Glutamatergic neuron (in vitro differentiated cells): ENCODE data around the gene USH2A. TPM values are rescaled to one million over a fixed set of nuclear protein-coding genes. Genes with fewer than 3 reads are reported as not detected.

ENCODE experiments used
- DNase-seq: peaks from one replicate; pipeline ENCODE4 v3.0.0; 2022
- H3K27ac Mint-ChIP-seq: one replicate; pipeline ENCODE4 v1.8.0; 2020; ENCODE audit warnings: mild to moderate bottlenecking, mixed read lengths, inconsistent platforms; ENCODE audit not compliant: unreplicated experiment
- H3K27me3 Mint-ChIP-seq: one replicate; pipeline ENCODE4 v1.8.0; 2020; ENCODE audit warnings: mild to moderate bottlenecking, moderate library complexity, mixed read lengths, inconsistent platforms; ENCODE audit not compliant: unreplicated experiment
- H3K36me3 Mint-ChIP-seq: one replicate; pipeline ENCODE4 v1.8.0; 2020; ENCODE audit warnings: mild to moderate bottlenecking, mixed read lengths, inconsistent platforms; ENCODE audit not compliant: unreplicated experiment
- H3K4me1 Mint-ChIP-seq: one replicate; pipeline ENCODE4 v1.8.0; 2020; ENCODE audit warnings: mild to moderate bottlenecking, low read depth, mixed read lengths, inconsistent platforms; ENCODE audit not compliant: unreplicated experiment
- H3K4me3 Mint-ChIP-seq: one replicate; pipeline ENCODE4 v1.8.0; 2020; ENCODE audit warnings: mild to moderate bottlenecking, mixed read lengths, inconsistent platforms; ENCODE audit not compliant: unreplicated experiment
- H3K9me3 Mint-ChIP-seq: one replicate; pipeline ENCODE4 v1.8.0; 2020; ENCODE audit warnings: mild to moderate bottlenecking, moderate library complexity, mixed read lengths, inconsistent platforms; ENCODE audit not compliant: unreplicated experiment
- CTCF ChIP-seq: fragments of 200-600 bp; sonication (generic); IDR thresholded peaks from one replicate; pipeline ENCODE4 v1.5.0; 2021; ENCODE audit not compliant: partially characterized antibody, unreplicated experiment
- total RNA-seq: library from RNA; stranded (reverse); fragmentation: NEBNext Ultra II Directional; extraction: Animal tissue kit (Norgen Biotek cat#: 25700); gene quantifications from one replicate; pipeline ENCODE4 v1.2.1, GENCODE V29; 2021; ENCODE audit not compliant: unreplicated experiment

Gene USH2A
- total RNA-seq, 1 donor from 2014 or later, result not detected

DNA sequence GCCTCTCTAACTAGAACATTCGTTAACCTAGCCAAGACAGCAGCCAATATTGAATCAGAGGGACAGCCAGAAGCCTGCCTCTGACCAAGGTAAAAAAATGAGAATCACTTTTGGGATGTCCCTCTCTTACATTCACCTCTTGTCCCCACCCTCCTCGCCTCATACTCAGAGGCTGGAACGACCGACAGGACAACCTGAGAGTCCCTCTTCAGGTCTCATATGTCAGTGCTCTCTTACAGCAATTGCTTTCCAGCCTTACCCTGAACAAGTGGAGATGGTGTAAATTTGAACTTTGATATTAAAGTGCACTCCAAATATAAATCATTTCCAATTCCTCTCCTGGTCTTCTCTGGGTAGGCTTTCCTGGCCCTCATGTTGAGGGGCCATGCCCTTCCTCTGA, 528.6 kb downstream of the USH2A start:
- Mint-ChIP-seq H3K36me3 (no peaks in the 10 kb centered on the region), H3K27ac (no peak overlapping the region), H3K9me3 (no peaks in the 10 kb centered on the region), H3K4me1 (peaks cover 32% of the 10 kb centered on the region), H3K4me3 (no peak overlapping the region), H3K27me3 (peaks cover 3% of the 10 kb centered on the region)
- TF ChIP-seq CTCF, result no peak
- DNase-seq, result no peak

- H3K9me3 Mint-ChIP-seq, result no peaks in the 10 kb centered on the region
- no peaks in the 10 kb centered on the region for H3K36me3 Mint-ChIP-seq
- peak; percentile 26 for DNase-seq
- H3K27me3 Mint-ChIP-seq, result peaks cover 3% of the 10 kb centered on the region
- H3K4me1 Mint-ChIP-seq, result peaks cover 30% of the 10 kb centered on the region
- no peak for TF ChIP-seq CTCF
- H3K27ac Mint-ChIP-seq, result peak overlapping the region; percentile 44
- no peak overlapping the region for H3K4me3 Mint-ChIP-seq
Measured at GRCh38 chr1:215891266-215892057, 531.8 kb downstream of the USH2A start.

- H3K27ac Mint-ChIP-seq, result peak overlapping the region; percentile 44
Measured at GRCh38 chr1:215890438-215890837, 532.8 kb downstream of the USH2A start.

DNA sequence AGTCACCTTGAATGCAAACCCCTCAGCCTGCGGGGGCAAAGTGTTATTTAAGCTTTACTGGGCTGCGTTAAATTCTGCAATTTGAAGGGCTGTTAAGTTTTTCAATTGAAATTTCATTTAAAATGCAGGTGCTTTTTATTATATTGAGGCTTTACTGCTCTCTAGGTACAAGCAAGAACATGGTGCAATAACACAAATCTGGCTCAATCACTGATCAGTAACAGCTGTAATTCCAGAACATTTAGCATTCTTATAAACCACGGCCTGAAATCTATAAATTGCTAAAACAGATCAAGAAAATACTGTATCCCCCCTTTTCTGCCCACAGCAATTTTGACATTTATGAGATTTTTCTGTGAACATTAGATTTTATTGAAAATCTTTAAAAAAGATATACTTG, 533.4 kb downstream of the USH2A start:
- Mint-ChIP-seq H3K4me1 (peaks cover 27% of the 10 kb centered on the region), H3K36me3 (no peaks in the 10 kb centered on the region), H3K4me3 (no peak overlapping the region), H3K27ac (peak overlapping the region; percentile 49), H3K27me3 (peaks cover 3% of the 10 kb centered on the region), H3K9me3 (no peaks in the 10 kb centered on the region)
- no peak for TF ChIP-seq CTCF
- DNase-seq, result no peak

More at GRCh38 chr1:215890438-215890837, 532.8 kb downstream of the USH2A start:
- DNase-seq, result no peak
- no peaks in the 10 kb centered on the region for H3K9me3 Mint-ChIP-seq
- peak overlapping the region; percentile 31 for H3K4me3 Mint-ChIP-seq
- H3K36me3 Mint-ChIP-seq, result no peaks in the 10 kb centered on the region
- peaks cover 3% of the 10 kb centered on the region for H3K27me3 Mint-ChIP-seq
- no peak for TF ChIP-seq CTCF
- peaks cover 30% of the 10 kb centered on the region for H3K4me1 Mint-ChIP-seq

DNA sequence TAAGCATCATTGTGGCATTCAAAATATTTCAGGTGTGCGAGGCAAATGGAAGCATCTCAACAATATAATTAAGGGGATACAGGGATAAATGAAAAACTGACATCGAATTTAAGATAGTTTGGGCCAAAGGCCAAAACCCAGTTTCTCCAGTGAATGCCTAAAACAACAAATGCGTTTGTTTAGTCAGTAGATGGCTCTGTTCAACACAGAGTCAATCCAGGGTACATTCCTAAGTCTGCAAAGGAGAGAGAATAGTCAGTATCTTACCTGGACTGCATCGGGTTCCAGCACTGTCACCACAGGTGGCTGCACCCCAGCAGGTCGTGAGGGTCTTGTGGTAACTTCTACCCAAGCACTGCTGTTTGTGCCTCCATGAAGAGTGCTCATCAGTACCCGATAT, 535.1 kb downstream of the USH2A start:
- DNase-seq, result no peak
- TF ChIP-seq CTCF, result no peak
- Mint-ChIP-seq H3K4me1 (peaks cover 26% of the 10 kb centered on the region), H3K36me3 (no peaks in the 10 kb centered on the region), H3K4me3 (no peak overlapping the region), H3K27me3 (peaks cover 3% of the 10 kb centered on the region), H3K9me3 (no peaks in the 10 kb centered on the region), H3K27ac (no peak overlapping the region)
